ENCODE results near the gene BIRC6. TPM values are rescaled to one million over a fixed set of nuclear protein-coding genes. Genes with fewer than 3 reads are reported as not detected.

The BIRC6 gene
- polyA plus RNA-seq, 5 donors: 58.2 to 85.4 (median 77.3) TPM

Other genes with a start within 250 kb of the BIRC6 start
- 10 to 100 TPM; 19.3 to 32.1 (median 25.6) TPM for gene SLC30A6, start 191.2 kb upstream of the BIRC6 start, polyA plus RNA-seq (ENCODE audit: insufficient read depth in 1 of 5, insufficient read length in 5 of 5, low replicate concordance in 1 of 5)
- gene NLRC4, start 92.1 kb upstream of the BIRC6 start, polyA plus RNA-seq (ENCODE audit: insufficient read depth in 1 of 5, insufficient read length in 5 of 5, low replicate concordance in 1 of 5): 1 to 10 TPM; 1.1 to 1.6 (median 1.2) TPM
- 10 to 100 TPM; 43.2 to 69.8 (median 56.1) TPM for gene YIPF4, start 79.1 kb upstream of the BIRC6 start, polyA plus RNA-seq (ENCODE audit: insufficient read depth in 1 of 5, insufficient read length in 5 of 5, low replicate concordance in 1 of 5)